NB4 (cell line): ENCODE data around the gene AMPH.
"Not testable (repeated sequence)": the region's sequence is repeated elsewhere in the genome, so short reads cannot be mapped to it uniquely, and the experiment has no call there.

Experiments used
- DNase-seq: peaks from one replicate; pipeline ENCODE4 v3.0.0; 2010; ENCODE audit warnings: low read depth
- H3K4me3 ChIP-seq: one replicate; pipeline ENCODE4 v1.5.1; 2011; ENCODE audit warnings: mild to moderate bottlenecking, low read depth, low read length, moderate library complexity
- CTCF ChIP-seq: IDR thresholded peaks from one replicate; pipeline ENCODE4 v1.5.1; 2012; ENCODE audit warnings: low read depth, low read length
- MAX ChIP-seq: IDR thresholded peaks from 2 replicates; pipeline ENCODE4 v1.6.1; 2011; ENCODE audit warnings: low read depth, low read length
- MYC ChIP-seq: IDR thresholded peaks from 2 replicates; pipeline ENCODE4 v1.6.1; 2011; ENCODE audit warnings: low read depth, low read length
- POLR2A ChIP-seq: IDR thresholded peaks from 2 replicates; pipeline ENCODE4 v1.6.1; 2011; ENCODE audit warnings: mild to moderate bottlenecking; ENCODE audit not compliant: insufficient read length; ENCODE audit errors: extremely low read depth

The AMPH gene

GRCh38 chr7:38369816-38370493 is 261.2 kb downstream of the AMPH start:
- TF ChIP-seq MYC = no peak
- TF ChIP-seq CTCF = peak; percentile 99
- no peak for TF ChIP-seq MAX
- peak; percentile 99 for DNase-seq
- H3K4me3 ChIP-seq = no peak overlapping the region

GRCh38 chr7:38368191-38368605 is 263.0 kb downstream of the AMPH start:
- TF ChIP-seq CTCF (peak; percentile 99), MYC (peak; percentile 47; the same call in 1 of the 2 replicates), POLR2A (no peak)
- no peak overlapping the region for H3K4me3 ChIP-seq
- peak; percentile 96 for DNase-seq

- no peak for TF ChIP-seq MAX
- no peak for TF ChIP-seq POLR2A
- TF ChIP-seq MYC = no peak
- H3K4me3 ChIP-seq = no peak overlapping the region
- DNase-seq = peak; percentile 25
Observed at GRCh38 chr7:38367301-38367890, 263.8 kb downstream of the AMPH start.

- peak; percentile 79 for DNase-seq
- TF ChIP-seq CTCF = peak; percentile 81
- not testable (repeated sequence) for H3K4me3 ChIP-seq
Observed at GRCh38 chr7:38363379-38363778, 267.8 kb downstream of the AMPH start.

- DNase-seq = peak; percentile 94
- H3K4me3 ChIP-seq = not testable (repeated sequence)
- peak; percentile 67 for TF ChIP-seq MYC
Observed at GRCh38 chr7:38362611-38363237, 268.4 kb downstream of the AMPH start.

- H3K4me3 ChIP-seq = no peak overlapping the region
- TF ChIP-seq MYC (no peak), MAX (no peak), CTCF (no peak), POLR2A (no peak)
- no peak for DNase-seq
Observed at GRCh38 chr7:38360776-38361175, 270.4 kb downstream of the AMPH start.
